Sigmoid colon (tissue), 7 donors: Measurements from ENCODE around the gene AVPR2. TPM values are rescaled to one million over a fixed set of nuclear protein-coding genes. Genes with fewer than 3 reads are reported as not detected.

Source experiments
- DNase-seq: peaks from one replicate; pipeline ENCODE4 v3.0.0-alpha.2; 2019
- H3K27ac ChIP-seq, 4 donors: fragments of 200-600 bp; sonication (generic); one replicate each; pipeline ENCODE4 v1.5.1; 2016 to 2019; ENCODE audit warnings: mild to moderate bottlenecking in 1 of 4
- H3K27me3 ChIP-seq, 3 donors: fragments of 200-600 bp; sonication (generic); one replicate each; pipeline ENCODE4 v1.5.1; 2019; ENCODE audit warnings: mild to moderate bottlenecking in 1 of 3
- H3K36me3 ChIP-seq, 4 donors: fragments of 200-600 bp; sonication (generic); one replicate each; pipeline ENCODE4 v1.5.1; 2016 to 2019
- H3K4me1 ChIP-seq, 4 donors: fragments of 200-600 bp; sonication (generic); one replicate each; pipeline ENCODE4 v1.5.1; 2017 to 2019
- H3K4me3 ChIP-seq, 4 donors: fragments of 200-600 bp; sonication (generic); one replicate each; pipeline ENCODE4 v1.5.1; 2017 to 2019; ENCODE audit warnings: mild to moderate bottlenecking in 2 of 4, moderate library complexity in 1 of 4
- H3K9me3 ChIP-seq, 4 donors: fragments of 200-600 bp in 3 of 4; sonication (generic) in 3 of 4; one replicate each; pipeline versions ENCODE4 v1.5.1 to v1.6.1; 2013 to 2019
- EP300 ChIP-seq, 4 donors: sonication (generic); formaldehyde crosslinking; IDR thresholded peaks; one replicate each; pipeline ENCODE4 v1.6.1; 2017; ENCODE audit warnings: antibody characterized with exemption in 4 of 4
- POLR2A ChIP-seq, 2 donors: fragments of 450-650 bp; IDR thresholded peaks; one replicate each; pipeline ENCODE4 v1.6.1; 2016; ENCODE audit warnings: antibody characterized with exemption in 2 of 2, mild to moderate bottlenecking in 2 of 2, moderate library complexity in 2 of 2
- POLR2AphosphoS5 ChIP-seq, 4 donors: sonication (generic); formaldehyde crosslinking; IDR thresholded peaks; one replicate each; pipeline ENCODE4 v1.6.1; 2017; ENCODE audit warnings: antibody characterized with exemption in 4 of 4
- WGBS, 2 donors: extraction: QIAGEN DNeasy Blood & Tissue Kit; methylation state at CpG; one replicate each; pipeline ENCODE4 v1.1.7; 2013; 5-methylcytosine and 5-hydroxymethylcytosine counted together
- intact Hi-C: fragments of 100-400 bp; cut with DNase I; formaldehyde crosslinking; loops from one replicate; pipeline ENCODE4 v1.15.1; 2023
- polyA plus RNA-seq, 3 donors: library from polyadenylated mRNA; stranded (reverse); fragments of 200-250 nt; gene quantifications; one replicate each; pipeline ENCODE4 v1.2.3, GENCODE V29; 2013
- total RNA-seq, 4 donors: library from RNA; depleted of rRNA; stranded (reverse); fragments of >200 nt; gene quantifications; one replicate each; pipeline ENCODE4 v1.1.0, GENCODE V29; 2016
- TF ChIP-seq, protein P1 (sequence below), 4 experiments: fragments of 450-650 bp in 3 of 4; fragments of 200-600 bp in 1 of 4; IDR thresholded peaks; one replicate each; pipeline ENCODE4 v1.5.1; 2016 to 2019; ENCODE audit warnings: antibody characterized with exemption in 4 of 4, mild to moderate bottlenecking in 3 of 4, moderate library complexity in 2 of 4
- donor health status: healthy with polysubstance abuse.
- donor health status: Bipolar disorder and iron deficiency.
- donor health status: healthy.

The AVPR2 gene
- total and polyA plus RNA-seq, 7 donors: 1.1 to 2.2 (median 1.1) TPM; not detected in 2

GRCh38 chrX:153932220-153932915 lies 27.9 kb downstream of the AVPR2 start:
- Histone ChIP-seq H3K36me3 (peaks cover 0 to 26% (median 6%) of the 10 kb centered on the region in 4 donors), H3K4me3 (no peak overlapping the region), H3K9me3 (no peaks in the 10 kb centered on the region), H3K4me1 (peaks cover 0 to 30% (median 18%) of the 10 kb centered on the region in 4 donors), H3K27ac (no peak overlapping the region), H3K27me3 (no peaks in the 10 kb centered on the region)
- WGBS, 2 donors: 94 to 95% methylated on average over 13 of the region's 13 CpGs
- TF ChIP-seq EP300 (IDR thresholded peaks at IDR 0.05): no peak
- no peak for TF ChIP-seq POLR2A (IDR thresholded peaks at IDR 0.05)
- TF ChIP-seq, protein P1, sequence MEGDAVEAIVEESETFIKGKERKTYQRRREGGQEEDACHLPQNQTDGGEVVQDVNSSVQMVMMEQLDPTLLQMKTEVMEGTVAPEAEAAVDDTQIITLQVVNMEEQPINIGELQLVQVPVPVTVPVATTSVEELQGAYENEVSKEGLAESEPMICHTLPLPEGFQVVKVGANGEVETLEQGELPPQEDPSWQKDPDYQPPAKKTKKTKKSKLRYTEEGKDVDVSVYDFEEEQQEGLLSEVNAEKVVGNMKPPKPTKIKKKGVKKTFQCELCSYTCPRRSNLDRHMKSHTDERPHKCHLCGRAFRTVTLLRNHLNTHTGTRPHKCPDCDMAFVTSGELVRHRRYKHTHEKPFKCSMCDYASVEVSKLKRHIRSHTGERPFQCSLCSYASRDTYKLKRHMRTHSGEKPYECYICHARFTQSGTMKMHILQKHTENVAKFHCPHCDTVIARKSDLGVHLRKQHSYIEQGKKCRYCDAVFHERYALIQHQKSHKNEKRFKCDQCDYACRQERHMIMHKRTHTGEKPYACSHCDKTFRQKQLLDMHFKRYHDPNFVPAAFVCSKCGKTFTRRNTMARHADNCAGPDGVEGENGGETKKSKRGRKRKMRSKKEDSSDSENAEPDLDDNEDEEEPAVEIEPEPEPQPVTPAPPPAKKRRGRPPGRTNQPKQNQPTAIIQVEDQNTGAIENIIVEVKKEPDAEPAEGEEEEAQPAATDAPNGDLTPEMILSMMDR (IDR thresholded peaks at IDR 0.05): no peak
- no peak for TF ChIP-seq POLR2AphosphoS5 (IDR thresholded peaks at IDR 0.05)
- intact Hi-C loops: loop anchor here (5.0 kb wide), 1 partner anchor 150 kb away; the partner anchor contains the start of gene SRPK3
- DNase-seq: no peak

GRCh38 chrX:153933748-153934147 lies 29.3 kb downstream of the AVPR2 start:
- Histone ChIP-seq H3K36me3 (peaks cover 0 to 26% (median 6%) of the 10 kb centered on the region in 4 donors), H3K4me1 (peaks cover 0 to 21% (median 16%) of the 10 kb centered on the region in 4 donors), H3K9me3 (no peaks in the 10 kb centered on the region), H3K4me3 (peak overlapping the region in 3 of 4 donors; percentile 67 to 81 (median 69)), H3K27ac (peak overlapping the region in 3 of 4 donors; percentile 68 to 80 (median 79)), H3K27me3 (no peaks in the 10 kb centered on the region)
- no peak for DNase-seq
- no peak for TF ChIP-seq EP300 (IDR thresholded peaks at IDR 0.05)
- TF ChIP-seq, protein P1 (IDR thresholded peaks at IDR 0.05): no peak
- TF ChIP-seq POLR2A (IDR thresholded peaks at IDR 0.05): no peak
- TF ChIP-seq POLR2AphosphoS5 (IDR thresholded peaks at IDR 0.05): no peak
- intact Hi-C loops: loop anchor here (5.0 kb wide), 1 partner anchor 151 kb away; the partner anchor contains the start of gene SRPK3
- WGBS, 2 donors: 26 to 45% methylated on average over 7 of the region's 7 CpGs

DNA sequence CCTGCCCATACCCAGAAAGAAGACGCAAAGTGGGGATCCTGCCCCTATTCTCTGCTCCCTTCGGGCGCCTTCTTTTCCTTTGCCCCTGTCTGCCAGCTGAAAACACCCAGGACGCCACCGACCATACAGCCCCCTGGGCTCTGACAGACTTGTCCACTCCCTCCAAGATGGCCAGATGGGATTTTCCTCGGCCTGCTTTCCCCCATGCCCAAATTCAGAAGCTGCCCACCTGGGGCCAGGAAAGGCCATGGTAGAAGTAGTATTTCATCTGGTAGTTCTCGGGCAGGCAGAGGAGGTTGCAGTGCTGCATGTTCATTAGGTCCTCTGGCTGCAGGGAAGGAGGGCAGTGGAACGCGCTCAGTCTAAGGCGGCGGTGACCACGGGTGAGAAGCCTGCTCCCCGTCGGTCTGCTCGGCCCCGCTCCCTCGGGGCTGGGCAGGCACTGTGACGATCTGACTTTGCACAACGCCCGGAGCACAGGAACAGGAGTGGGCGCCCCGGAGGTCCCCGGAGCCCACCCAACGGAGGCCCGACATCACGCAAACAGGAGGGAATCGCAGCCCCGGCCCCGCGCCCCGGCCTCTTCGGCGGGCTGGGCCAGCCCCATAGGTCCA lies 29.8 kb downstream of the AVPR2 start:
- Histone ChIP-seq H3K27ac (peak overlapping the region; percentile 59 to 80 (median 74)), H3K4me3 (peak overlapping the region; percentile 50 to 81 (median 68)), H3K27me3 (no peaks in the 10 kb centered on the region), H3K4me1 (peaks cover 0 to 16% (median 11%) of the 10 kb centered on the region in 4 donors), H3K36me3 (peaks cover 0 to 26% (median 6%) of the 10 kb centered on the region in 4 donors), H3K9me3 (no peaks in the 10 kb centered on the region)
- intact Hi-C loops: loop anchor here (5.0 kb wide), 1 partner anchor 152 kb away; the partner anchor contains the start of gene SRPK3
- DNase-seq: no peak
- TF ChIP-seq, protein P1 (IDR thresholded peaks at IDR 0.05): no peak
- TF ChIP-seq EP300 (IDR thresholded peaks at IDR 0.05) (no peak), POLR2A (IDR thresholded peaks at IDR 0.05) (no peak), POLR2AphosphoS5 (IDR thresholded peaks at IDR 0.05) (no peak)
- WGBS, 2 donors: 2 to 7% methylated on average over 33 of the region's 33 CpGs

- DNase-seq: peak; percentile 86
Observed at GRCh38 chrX:153934762-153935325, 30.4 kb downstream of the AVPR2 start, which contains the start of gene NAA10. Gene NAA10 (minus strand): TSS chrX:153935037. CDS start chrX:153934904, 133 bp downstream.

More at GRCh38 chrX:153934762-153935325, 30.4 kb downstream of the AVPR2 start, which contains the start of gene NAA10:
- no peaks in the 10 kb centered on the region for H3K27me3 ChIP-seq
- peaks cover 0 to 16% (median 10%) of the 10 kb centered on the region in 4 donors for H3K4me1 ChIP-seq
- no peaks in the 10 kb centered on the region for H3K9me3 ChIP-seq
- peak within 1 kb of the TSS; percentile 50 to 81 (median 68) for H3K4me3 ChIP-seq
- intact Hi-C loops: loop anchor here (5.0 kb wide), 1 partner anchor 153 kb away; the partner anchor contains the start of gene SRPK3
- peak within 1 kb of the TSS; percentile 59 to 80 (median 74) for H3K27ac ChIP-seq
- no peak for TF ChIP-seq EP300 (IDR thresholded peaks at IDR 0.05)
- TF ChIP-seq POLR2AphosphoS5 (IDR thresholded peaks at IDR 0.05): peak in 2 of 4 donors; percentile 40 to 43
- H3K36me3 ChIP-seq: peaks cover 0 to 25% (median 6%) of the 10 kb centered on the region in 4 donors
- 0 to 1% methylated on average over 81 to 87 of the region's 87 CpGs for WGBS, 2 donors
